ENCODE measurements around the gene TSN.

DNA sequence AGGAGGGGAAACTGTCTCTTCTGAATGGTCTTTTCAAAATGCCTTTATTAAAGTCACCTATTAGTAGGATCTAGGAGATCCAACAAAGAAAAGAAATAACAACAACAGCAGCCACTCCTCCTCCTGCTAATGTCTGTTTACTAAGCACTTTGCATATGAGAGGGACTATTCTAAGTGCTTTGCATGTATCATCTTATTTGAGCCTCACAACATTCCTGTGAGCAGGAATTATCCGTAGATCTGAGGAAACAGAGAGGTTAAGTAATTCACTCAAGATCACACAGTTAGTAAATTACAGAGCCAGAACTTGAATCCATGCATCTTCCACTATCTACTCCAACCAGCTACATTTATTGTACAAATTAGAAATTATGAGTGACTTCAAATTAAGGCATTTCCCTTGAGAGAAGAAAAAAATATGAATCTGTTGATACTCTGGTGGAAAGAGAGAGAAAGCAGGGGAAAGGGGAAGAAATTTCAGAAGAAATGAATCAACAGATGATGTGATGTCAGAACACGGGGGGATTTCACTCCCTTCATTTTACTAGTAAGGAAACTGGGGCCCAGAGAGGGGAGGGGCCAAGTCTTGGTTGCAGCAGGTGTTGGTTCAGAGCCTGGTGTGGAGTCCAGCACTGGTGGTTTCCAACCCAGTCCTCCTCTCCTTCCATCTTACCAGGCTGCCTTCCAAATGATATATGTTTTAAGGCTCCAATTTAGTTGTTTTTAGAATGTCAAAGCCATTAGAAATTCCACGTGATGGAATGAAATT is 49.7 kb downstream of the TSN start:
- no peak for TF ChIP-seq POLR2A (IDR thresholded peaks at IDR 0.05)
- TF ChIP-seq, protein P1, sequence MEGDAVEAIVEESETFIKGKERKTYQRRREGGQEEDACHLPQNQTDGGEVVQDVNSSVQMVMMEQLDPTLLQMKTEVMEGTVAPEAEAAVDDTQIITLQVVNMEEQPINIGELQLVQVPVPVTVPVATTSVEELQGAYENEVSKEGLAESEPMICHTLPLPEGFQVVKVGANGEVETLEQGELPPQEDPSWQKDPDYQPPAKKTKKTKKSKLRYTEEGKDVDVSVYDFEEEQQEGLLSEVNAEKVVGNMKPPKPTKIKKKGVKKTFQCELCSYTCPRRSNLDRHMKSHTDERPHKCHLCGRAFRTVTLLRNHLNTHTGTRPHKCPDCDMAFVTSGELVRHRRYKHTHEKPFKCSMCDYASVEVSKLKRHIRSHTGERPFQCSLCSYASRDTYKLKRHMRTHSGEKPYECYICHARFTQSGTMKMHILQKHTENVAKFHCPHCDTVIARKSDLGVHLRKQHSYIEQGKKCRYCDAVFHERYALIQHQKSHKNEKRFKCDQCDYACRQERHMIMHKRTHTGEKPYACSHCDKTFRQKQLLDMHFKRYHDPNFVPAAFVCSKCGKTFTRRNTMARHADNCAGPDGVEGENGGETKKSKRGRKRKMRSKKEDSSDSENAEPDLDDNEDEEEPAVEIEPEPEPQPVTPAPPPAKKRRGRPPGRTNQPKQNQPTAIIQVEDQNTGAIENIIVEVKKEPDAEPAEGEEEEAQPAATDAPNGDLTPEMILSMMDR (IDR thresholded peaks at IDR 0.05): no peak
